ENCODE data around the gene SLU7.
A peak's percentile ranks its signal among the peaks of the same experiment; 100 is the strongest.

SLU7 gene

DNA sequence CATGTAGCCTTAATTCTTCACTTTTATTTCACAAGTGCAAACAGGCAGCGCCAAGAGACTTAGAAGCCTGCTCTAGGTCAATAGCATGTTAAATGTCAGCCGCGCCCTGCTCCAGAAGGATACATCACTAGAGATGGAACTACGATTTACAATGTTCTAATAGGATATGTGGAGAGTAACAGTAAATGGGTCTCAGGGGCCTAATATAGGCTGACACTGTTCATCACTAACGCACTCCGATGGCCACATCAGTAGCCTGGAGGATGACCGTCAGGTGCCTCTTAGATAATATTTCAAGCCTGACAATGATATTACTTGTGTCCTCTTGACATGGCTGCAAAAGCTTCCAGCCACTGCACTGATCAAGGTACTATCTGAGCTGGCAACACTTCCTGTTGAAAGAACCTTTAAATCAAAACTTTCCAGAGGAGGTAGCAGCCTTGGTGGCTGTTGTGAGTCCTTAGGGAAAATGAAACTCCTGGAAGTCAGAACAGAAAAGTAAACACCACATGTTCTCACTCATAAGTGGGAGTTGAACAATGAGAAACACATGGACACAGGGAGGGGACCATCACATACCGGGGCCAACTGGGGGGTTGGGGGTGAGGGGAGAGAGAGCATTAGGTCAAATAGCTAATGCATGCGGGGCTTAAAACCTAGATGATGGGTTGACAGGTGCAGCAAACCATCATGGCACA is 37.7 kb upstream of the SLU7 start:
- peaks cover 41% of the 10 kb centered on the region for H3K4me1 Mint-ChIP-seq
- no peak for ATAC-seq
- no peak for DNase-seq
- no peaks in the 10 kb centered on the region for H3K9me3 Mint-ChIP-seq
- no peaks in the 10 kb centered on the region for H3K27me3 Mint-ChIP-seq
- no peak overlapping the region for H3K27ac Mint-ChIP-seq
- no peak overlapping the region for H3K4me3 Mint-ChIP-seq

DNA sequence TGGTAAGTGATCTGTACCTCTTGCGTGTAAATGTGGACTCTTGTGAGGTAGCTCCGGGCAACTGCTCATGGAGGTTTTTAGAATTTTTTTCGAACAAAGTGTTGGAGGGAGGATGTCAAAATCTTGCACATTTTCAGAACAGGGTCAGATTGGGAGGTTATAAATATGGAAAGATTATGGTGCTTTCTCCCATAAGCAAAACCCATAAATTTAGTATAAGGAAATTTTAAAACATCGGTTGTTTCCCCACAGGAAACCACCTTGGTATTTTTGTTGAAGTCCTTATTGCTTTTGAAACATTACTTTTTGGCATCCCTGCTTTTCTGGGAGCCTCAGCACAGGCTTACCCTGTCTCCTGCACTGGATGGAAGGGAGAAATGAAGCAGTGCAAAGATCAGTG is 36.7 kb upstream of the SLU7 start:
- H3K4me3 Mint-ChIP-seq: peak overlapping the region in 1 of 2 donors; percentile 22
- no peaks in the 10 kb centered on the region for H3K27me3 Mint-ChIP-seq
- no peaks in the 10 kb centered on the region for H3K9me3 Mint-ChIP-seq
- no peak overlapping the region for H3K27ac Mint-ChIP-seq
- DNase-seq: no peak
- H3K4me1 Mint-ChIP-seq: peaks cover 46% of the 10 kb centered on the region
- no peak for ATAC-seq

DNA sequence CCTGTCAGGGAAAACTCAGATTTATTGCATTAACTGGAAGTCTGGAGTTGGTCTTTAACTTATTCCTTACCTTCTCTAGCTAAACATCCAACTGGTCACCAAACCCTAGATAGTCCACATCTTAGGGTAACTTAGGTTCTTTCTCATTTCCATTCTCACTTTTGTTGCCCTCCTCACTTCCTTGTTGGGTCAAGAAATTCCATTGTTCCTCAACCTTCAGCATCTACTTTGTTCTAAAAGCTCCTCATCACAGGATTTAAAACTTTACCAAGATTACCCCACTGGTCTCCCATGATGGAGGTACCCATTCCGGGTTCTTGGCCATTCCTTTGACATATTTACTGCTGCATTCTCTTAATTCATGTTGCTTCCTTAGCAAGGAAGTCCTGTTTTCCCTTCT is 34.9 kb upstream of the SLU7 start:
- no peaks in the 10 kb centered on the region for H3K27me3 Mint-ChIP-seq
- DNase-seq: no peak
- H3K4me3 Mint-ChIP-seq: no peak overlapping the region
- H3K27ac Mint-ChIP-seq: no peak overlapping the region
- ATAC-seq: no peak
- H3K4me1 Mint-ChIP-seq: peaks cover 51% of the 10 kb centered on the region
- no peaks in the 10 kb centered on the region for H3K9me3 Mint-ChIP-seq

DNA sequence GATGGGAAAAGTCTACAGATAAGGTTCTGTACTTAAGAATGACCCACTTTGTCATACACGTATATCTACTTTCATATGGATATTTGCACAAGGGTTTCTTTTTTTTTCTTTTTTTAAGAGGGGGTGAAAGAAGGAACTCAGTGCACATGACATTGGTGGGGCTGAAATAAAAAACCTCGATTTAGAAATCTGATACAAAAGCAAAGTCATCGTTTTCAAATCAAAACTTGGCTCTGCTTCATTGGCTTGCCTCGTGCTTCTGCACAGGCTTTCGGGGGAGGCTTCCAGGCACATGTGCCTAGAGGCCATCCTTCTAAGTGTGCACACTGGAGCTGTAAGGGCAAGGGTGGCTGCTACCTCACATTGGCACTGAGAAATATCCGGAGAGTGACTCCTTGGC is 33.9 kb upstream of the SLU7 start:
- Mint-ChIP-seq H3K27ac (no peak overlapping the region), H3K9me3 (no peaks in the 10 kb centered on the region), H3K4me3 (no peak overlapping the region), H3K27me3 (no peaks in the 10 kb centered on the region), H3K4me1 (peaks cover 52% of the 10 kb centered on the region)
- ATAC-seq: no peak
- DNase-seq: no peak

DNA sequence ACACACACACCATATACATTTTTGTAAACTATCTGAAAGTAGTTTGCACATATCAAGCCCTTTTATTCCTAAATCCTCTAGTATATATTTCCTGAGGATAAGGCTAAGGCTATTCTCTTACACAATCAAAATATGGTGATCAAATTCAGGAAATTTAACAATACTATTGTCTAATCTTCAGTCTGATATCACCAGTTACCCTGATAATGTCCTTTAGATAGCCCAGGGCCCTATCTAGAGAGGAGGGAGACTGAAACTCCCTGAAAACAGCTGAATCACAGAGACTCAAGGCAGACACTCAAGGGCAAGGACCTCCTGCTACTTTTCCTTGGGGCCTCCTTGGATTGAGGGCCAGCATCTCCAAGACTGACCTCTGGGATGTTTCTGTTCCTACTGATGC is 33.2 kb upstream of the SLU7 start:
- peaks cover 57% of the 10 kb centered on the region for H3K4me1 Mint-ChIP-seq
- no peak overlapping the region for H3K27ac Mint-ChIP-seq
- H3K9me3 Mint-ChIP-seq: no peaks in the 10 kb centered on the region
- no peak for DNase-seq
- no peaks in the 10 kb centered on the region for H3K27me3 Mint-ChIP-seq
- ATAC-seq: no peak
- H3K4me3 Mint-ChIP-seq: no peak overlapping the region

DNA sequence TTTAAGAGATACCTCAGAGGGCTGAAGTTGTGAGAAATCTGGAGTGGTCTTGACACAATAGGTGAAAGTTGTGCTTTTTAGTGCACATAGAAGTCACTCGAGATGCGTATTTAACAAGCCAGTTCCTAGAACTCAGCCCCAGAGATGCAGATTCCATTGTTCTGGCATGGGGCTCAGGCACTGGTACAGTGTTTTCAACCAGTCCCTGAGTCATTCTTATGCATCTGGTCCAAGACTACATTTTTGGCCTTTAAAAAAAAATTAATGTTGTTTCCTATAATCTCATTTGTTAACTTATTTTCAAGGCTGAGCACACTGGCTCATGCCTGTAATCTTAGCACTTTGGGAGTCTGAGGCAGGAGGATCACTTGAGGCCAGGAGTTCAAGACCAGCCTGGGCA is 32.4 kb upstream of the SLU7 start:
- Mint-ChIP-seq H3K27me3 (no peaks in the 10 kb centered on the region), H3K4me3 (no peak overlapping the region), H3K27ac (no peak overlapping the region), H3K4me1 (peaks cover 49% of the 10 kb centered on the region), H3K9me3 (no peaks in the 10 kb centered on the region)
- DNase-seq (no peak), ATAC-seq (no peak)

DNA sequence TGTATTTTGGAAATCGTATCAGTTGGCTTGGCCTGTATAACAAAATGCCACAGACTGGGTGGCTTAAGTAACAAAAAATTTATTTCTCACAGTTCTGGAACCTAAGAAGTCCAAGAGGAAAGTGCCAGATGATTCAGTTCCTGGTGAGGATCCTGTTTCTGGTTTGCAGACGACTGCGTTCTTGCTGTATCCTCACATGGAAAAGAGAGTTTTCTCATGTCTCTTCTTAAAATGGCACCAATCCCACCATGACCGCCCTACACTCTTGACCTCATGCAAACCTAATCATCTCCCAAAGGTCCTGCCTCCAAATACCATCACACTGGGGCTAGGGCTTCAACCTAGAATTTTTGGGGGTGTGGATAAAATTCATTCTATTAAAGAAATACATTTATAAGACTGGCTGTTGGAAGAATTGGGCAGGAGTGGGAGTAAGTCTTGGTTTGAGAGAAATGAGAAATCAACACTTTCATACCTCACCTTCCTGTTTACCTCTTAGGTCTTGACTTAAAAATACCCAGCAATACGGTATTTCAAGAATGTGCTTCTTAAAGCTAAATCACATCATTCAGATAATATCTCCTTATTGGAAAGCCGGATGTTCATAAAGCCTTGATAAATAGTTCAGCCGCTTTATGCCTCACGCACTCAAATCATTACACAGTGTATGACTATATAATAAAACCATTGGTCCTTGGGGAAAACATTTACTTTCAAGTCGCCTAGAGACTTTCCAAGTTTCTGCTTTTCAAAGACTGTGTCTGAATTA is 31.5 kb upstream of the SLU7 start:
- Mint-ChIP-seq H3K4me3 (no peak overlapping the region), H3K27me3 (no peaks in the 10 kb centered on the region), H3K4me1 (peaks cover 45% of the 10 kb centered on the region), H3K9me3 (no peaks in the 10 kb centered on the region), H3K27ac (peak overlapping the region in 1 of 2 donors; percentile 70)
- DNase-seq (no peak), ATAC-seq (no peak)

DNA sequence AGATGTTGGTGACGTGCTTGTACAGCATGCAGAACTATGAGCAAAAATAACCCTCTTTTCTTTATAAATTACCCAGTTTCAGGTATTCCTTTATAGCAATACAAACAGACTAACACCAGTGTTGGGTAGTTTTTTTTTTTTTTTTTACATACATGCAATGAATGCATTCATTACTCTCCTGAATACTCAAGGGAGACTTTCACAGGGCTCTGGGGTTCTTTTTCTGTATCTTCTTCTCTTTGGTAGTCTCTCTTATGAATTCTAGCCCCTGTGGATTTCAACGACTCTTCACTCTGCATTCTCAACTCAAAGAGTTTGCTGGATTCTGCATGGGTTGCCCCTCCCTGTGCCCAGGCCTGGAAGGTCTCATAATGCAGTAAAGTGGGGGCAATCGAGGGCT is 30.6 kb upstream of the SLU7 start:
- no peak for ATAC-seq
- DNase-seq: no peak
- peaks cover 51% of the 10 kb centered on the region for H3K4me1 Mint-ChIP-seq

DNA sequence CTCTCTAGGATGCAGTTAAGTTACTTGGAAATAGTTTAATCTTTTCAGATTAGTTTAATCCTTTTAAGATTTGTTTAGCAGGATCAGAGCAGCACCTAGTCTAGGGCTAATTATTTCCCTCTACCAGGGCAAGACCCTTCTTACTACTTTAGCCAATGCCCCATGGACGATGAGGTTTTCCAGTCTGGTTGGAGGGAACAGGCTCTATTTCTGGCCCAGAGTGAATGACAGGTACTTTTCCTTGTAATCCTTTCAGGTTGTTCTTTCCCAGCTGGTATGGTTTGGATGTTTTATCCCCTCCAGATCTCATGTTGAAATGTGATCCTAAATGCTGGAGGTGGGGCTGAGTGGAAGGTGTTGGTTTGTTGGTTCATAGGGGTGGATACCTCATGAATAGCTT is 30.0 kb upstream of the SLU7 start:
- H3K27me3 Mint-ChIP-seq: no peaks in the 10 kb centered on the region
- ATAC-seq (no peak), DNase-seq (no peak)
- H3K27ac Mint-ChIP-seq: no peak overlapping the region
- H3K4me1 Mint-ChIP-seq: peaks cover 57% of the 10 kb centered on the region
- no peaks in the 10 kb centered on the region for H3K9me3 Mint-ChIP-seq
- H3K4me3 Mint-ChIP-seq: no peak overlapping the region

More for the DNA sequence above, 30.6 kb upstream of the SLU7 start:
- Mint-ChIP-seq H3K4me3 (no peak overlapping the region), H3K27me3 (no peaks in the 10 kb centered on the region), H3K27ac (no peak overlapping the region), H3K9me3 (no peaks in the 10 kb centered on the region)

DNA sequence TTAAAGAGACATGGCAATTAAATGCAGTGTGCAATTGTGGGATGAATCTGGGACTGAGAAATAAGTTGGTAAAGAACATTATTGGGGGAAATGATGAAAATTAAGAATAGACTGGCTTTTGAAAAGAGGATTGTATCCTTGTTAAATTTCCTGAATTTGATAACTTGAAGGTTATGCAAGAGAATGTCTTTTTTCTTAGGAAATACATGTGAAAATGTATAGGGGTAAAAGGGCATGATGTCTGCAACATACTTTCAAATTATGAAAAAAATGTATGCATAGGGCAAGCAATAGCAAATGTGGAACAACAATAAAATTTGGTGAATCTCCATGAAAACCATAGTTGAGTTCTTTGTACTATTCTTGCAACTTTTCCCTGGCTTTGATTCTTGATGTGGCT is 26.9 kb upstream of the SLU7 start:
- H3K4me3 Mint-ChIP-seq: no peak overlapping the region
- H3K27me3 Mint-ChIP-seq: no peaks in the 10 kb centered on the region
- no peaks in the 10 kb centered on the region for H3K9me3 Mint-ChIP-seq
- no peak overlapping the region for H3K27ac Mint-ChIP-seq
- no peak for DNase-seq
- H3K4me1 Mint-ChIP-seq: peaks cover 74% of the 10 kb centered on the region
- ATAC-seq: no peak

DNA sequence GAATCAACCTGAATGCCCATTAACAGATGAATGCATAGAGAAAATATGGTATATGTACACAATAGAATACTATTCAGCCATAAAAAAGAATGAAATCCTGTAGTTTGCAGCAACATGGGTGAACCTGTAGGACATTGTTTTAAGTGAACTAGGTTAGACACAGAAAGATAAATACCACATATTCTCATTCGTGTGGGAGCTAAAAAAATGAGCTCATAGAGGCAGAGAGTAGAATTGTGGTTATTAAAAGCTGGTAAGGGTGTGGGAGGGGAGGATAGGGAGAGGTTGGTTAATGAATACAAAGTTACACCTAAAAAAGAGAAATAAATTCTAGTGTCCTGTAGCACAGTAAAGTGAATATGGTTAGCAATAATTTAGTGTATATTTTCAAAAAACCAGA is 26.3 kb upstream of the SLU7 start:
- Mint-ChIP-seq H3K4me3 (no peak overlapping the region), H3K4me1 (peaks cover 74% of the 10 kb centered on the region), H3K9me3 (no peaks in the 10 kb centered on the region), H3K27ac (no peak overlapping the region), H3K27me3 (no peaks in the 10 kb centered on the region)
- ATAC-seq: no peak
- DNase-seq: no peak

DNA sequence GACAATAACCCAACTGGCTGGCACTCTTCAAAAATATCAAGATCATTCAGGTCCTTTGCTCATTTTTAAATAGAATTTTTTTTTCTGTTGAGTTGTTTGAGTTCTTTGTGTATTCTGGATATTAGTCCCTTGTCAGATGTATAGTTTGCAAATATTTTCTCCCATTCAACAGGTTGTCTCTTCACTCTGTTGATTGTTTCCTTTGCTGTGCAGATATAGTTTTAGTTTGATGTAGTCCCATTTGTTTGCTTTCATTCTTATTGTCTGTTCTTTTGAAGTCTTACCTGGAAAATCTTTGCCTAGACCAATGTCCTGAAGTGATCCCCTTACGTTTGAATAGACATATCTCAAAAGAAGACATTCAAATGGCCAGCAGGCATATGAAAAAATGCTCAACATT is 25.5 kb upstream of the SLU7 start:
- ATAC-seq (no peak), DNase-seq (no peak)
- H3K27me3 Mint-ChIP-seq: no peaks in the 10 kb centered on the region
- H3K4me1 Mint-ChIP-seq: peaks cover 69% of the 10 kb centered on the region
- no peak overlapping the region for H3K27ac Mint-ChIP-seq
- no peaks in the 10 kb centered on the region for H3K9me3 Mint-ChIP-seq
- no peak overlapping the region for H3K4me3 Mint-ChIP-seq

DNA sequence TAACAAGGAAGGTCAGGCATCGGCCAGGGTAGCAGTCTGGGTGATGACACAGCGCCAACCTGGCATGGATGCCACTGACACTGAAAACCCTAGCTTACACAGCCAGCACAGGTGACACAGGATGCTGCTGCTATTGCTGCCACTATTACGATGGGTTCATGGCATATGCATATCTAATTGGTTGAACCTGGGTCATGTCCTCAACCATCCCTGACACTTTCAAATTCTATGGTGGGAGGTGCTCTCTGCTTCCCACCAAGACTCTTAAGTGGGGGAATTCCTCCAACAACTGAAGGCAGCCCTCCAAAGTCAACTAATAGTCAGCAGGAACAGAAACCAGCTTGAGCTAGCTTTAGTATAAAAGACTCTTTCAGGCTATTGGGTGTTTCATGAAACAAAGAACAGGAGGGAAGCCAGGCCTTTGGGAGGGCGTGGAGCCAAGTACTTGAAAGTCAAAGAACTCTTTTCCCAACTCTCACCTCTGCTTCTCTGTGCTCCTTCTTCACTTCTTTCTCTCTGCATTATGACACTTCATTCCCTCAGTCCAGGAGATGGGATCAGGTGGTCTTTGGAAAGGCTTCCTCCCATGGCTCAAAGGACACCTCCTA is 24.0 kb upstream of the SLU7 start:
- Mint-ChIP-seq H3K9me3 (no peaks in the 10 kb centered on the region), H3K4me3 (peak overlapping the region in 1 of 2 donors; percentile 54)

DNA sequence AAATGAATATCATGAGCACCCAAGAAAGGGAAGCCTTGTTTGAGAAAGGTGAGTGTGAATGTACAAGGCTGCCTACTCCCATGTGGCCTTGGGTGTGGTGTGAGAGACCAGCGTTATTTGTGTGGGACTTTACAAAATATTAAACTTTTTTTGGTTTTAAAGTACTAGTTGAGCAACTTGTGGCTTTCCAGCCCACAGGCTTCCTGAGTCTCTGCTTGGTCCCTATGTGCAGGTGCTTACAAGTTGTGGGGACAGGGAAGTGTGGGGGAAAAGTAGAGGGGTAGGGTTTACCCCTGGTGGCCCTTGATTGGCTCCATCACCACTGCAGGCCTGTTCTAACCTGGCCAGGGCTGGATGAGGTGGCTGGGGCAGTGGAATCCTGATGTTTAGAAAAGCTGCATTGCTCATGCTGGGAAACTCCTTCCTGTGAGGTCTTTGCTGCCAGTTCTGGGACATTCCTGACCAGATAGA is 22.5 kb upstream of the SLU7 start:
- no peaks in the 10 kb centered on the region for H3K9me3 Mint-ChIP-seq

More for the DNA sequence above, 24.0 kb upstream of the SLU7 start:
- peaks cover 73% of the 10 kb centered on the region for H3K4me1 Mint-ChIP-seq
- no peak for ATAC-seq
- no peak overlapping the region for H3K27ac Mint-ChIP-seq
- DNase-seq: no peak
- H3K27me3 Mint-ChIP-seq: no peaks in the 10 kb centered on the region

DNA sequence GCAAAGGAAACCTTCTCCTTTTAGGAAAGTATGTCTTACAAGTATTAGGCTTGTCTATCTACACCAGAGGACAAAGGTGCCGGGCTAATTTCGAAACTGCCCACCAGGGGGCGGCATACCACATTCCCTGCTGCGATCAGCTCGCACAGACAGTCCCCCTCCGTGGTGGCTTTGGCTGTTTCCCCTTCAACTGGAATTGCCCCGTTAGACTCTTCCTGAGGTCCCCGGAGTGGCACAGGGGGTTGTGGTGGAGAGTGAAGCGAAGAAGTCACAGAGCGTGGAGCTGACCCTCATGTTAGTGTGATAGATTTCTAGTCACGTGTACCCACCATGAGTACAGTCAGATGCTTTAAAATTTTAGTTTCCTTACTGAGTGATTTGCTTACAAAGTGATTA is 20.3 kb upstream of the SLU7 start:
- H3K27me3 Mint-ChIP-seq: no peaks in the 10 kb centered on the region
- H3K9me3 Mint-ChIP-seq: no peaks in the 10 kb centered on the region
- H3K4me1 Mint-ChIP-seq: peaks cover 69% of the 10 kb centered on the region
- ATAC-seq (peak; percentile 83), DNase-seq (peak; percentile 87 to 89)
- H3K27ac Mint-ChIP-seq: peak overlapping the region; percentile 97 to 98
- peak overlapping the region; percentile 76 to 82 for H3K4me3 Mint-ChIP-seq

More for the DNA sequence above, 22.5 kb upstream of the SLU7 start:
- no peak for ATAC-seq
- Mint-ChIP-seq H3K27ac (no peak overlapping the region), H3K4me1 (peaks cover 77% of the 10 kb centered on the region), H3K27me3 (no peaks in the 10 kb centered on the region), H3K4me3 (peak overlapping the region in 1 of 2 donors; percentile 45)
- DNase-seq: no peak
